KOPT-K1 (cell line): ENCODE results near the gene SF1.

Experiments used
- H3K27ac ChIP-seq: fragments of 200-600 bp; sonication (generic); 2 replicates; pipeline ENCODE4 v1.5.1; 2016; ENCODE audit warnings: antibody characterized with exemption, mild to moderate bottlenecking, low read depth, low read length; ENCODE audit not compliant: poor library complexity, severe bottlenecking
- H3K36me3 ChIP-seq: fragments of 200-600 bp; sonication (generic); 2 replicates; pipeline ENCODE4 v1.5.1; 2017; ENCODE audit warnings: antibody characterized with exemption, mild to moderate bottlenecking, low read length, moderate library complexity; ENCODE audit not compliant: insufficient read depth
- H3K9me3 ChIP-seq: fragments of 200-600 bp; sonication (generic); 2 replicates; pipeline ENCODE4 v1.5.1; 2017; ENCODE audit warnings: antibody characterized with exemption, low read length, mild to moderate bottlenecking; ENCODE audit not compliant: insufficient read depth, poor library complexity, severe bottlenecking

SF1 gene

DNA sequence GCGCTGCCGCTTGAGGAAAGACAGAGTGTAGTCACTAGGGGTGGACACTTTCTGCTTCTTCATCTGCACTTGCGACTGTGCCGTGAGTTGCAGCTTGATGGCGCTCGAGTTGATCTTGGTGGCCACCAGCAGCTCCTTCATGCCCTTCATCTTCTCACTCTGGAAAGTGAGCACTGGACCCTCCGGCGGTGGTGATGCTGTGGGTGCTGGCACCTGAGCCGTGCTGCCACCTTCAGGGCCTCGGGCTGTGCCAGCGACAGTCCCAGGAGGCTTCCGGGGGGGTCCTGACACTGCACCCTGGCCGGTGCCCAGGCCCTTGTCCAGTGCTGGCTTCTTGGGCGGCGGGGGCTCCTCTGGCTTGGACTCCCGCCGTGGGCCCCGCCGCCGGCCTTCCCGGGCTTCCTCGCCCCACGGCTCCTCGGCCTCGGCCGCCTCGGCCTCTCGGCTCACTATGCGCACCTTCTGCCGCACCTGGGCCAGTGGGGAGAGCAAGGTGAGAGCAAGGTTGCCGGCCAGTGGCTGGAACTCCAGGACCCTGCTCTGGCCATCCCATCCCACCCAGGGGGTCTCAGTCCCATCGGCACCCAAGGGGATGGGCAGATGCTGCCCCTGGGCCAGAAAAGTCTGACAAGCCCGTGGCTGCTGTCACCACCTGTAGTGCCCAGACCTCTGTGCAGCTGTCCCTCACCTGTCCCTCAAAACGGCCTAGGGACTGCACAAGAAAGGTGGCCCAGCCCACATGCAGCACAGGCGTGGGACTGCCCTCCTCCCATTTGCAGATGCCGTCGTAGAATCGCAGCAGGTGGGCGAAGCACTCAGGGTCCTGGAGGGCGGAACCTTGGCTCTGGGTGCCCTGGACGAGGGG, 26.2 kb upstream of the SF1 start:
- H3K9me3 ChIP-seq: no peaks in the 10 kb centered on the region
- no peak overlapping the region for H3K27ac ChIP-seq
- peaks cover 48% of the 10 kb centered on the region; the same call in 1 of the 2 replicates for H3K36me3 ChIP-seq

GRCh38 chr11:64803846-64804345, 25.6 kb upstream of the SF1 start:
- Histone ChIP-seq H3K27ac (peak overlapping the region; percentile 52), H3K9me3 (no peaks in the 10 kb centered on the region), H3K36me3 (peaks cover 55% of the 10 kb centered on the region; the same call in 1 of the 2 replicates)

DNA sequence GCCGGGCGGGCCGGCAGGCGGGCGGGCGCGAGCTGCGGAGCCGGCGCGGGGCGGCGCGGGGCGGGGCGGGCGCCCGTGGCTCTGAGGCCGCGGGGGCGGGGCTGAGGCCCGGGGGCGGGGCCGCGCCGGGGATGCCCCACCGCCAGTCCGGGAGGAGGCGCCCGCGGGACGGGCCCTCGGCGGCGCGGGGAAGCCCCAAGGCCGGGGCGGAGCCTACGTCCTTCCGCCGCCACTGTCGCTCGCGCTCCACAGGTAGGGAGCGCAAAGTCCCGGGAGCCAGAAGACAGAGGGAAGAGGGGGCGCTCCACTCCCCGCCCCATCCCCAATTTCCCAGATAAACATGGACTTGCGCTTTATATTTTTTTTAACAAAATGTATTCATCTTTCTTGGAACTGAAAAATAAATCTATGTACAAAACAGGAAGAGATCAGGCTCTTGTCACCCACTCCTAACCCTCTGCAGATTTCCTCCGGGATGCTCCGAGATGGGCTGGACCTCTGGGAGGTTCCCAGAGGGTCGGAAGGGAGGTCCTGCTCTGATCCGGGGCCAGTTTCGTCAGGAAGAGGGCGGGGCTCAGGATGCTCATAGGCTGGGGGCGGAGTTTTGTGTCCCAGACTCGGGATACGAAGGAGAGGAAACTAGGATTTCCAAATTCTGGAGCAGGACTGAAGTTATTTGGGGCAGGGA, 25.0 kb upstream of the SF1 start, which contains the start of gene MAP4K2:
Gene MAP4K2, minus strand, starts transcription at position 57 of the 688 bp plus-strand sequence. CDS start 65 bp downstream, outside the sequence.
- peaks cover 59% of the 10 kb centered on the region; the same call in 1 of the 2 replicates for H3K36me3 ChIP-seq
- no peaks in the 10 kb centered on the region for H3K9me3 ChIP-seq
- peak within 1 kb of the TSS; percentile 52 for H3K27ac ChIP-seq

- Histone ChIP-seq H3K27ac (peak overlapping the region; percentile 52), H3K9me3 (no peaks in the 10 kb centered on the region), H3K36me3 (peaks cover 52% of the 10 kb centered on the region; the same call in 1 of the 2 replicates)
Measured at GRCh38 chr11:64802370-64803157, 24.2 kb upstream of the SF1 start.

DNA sequence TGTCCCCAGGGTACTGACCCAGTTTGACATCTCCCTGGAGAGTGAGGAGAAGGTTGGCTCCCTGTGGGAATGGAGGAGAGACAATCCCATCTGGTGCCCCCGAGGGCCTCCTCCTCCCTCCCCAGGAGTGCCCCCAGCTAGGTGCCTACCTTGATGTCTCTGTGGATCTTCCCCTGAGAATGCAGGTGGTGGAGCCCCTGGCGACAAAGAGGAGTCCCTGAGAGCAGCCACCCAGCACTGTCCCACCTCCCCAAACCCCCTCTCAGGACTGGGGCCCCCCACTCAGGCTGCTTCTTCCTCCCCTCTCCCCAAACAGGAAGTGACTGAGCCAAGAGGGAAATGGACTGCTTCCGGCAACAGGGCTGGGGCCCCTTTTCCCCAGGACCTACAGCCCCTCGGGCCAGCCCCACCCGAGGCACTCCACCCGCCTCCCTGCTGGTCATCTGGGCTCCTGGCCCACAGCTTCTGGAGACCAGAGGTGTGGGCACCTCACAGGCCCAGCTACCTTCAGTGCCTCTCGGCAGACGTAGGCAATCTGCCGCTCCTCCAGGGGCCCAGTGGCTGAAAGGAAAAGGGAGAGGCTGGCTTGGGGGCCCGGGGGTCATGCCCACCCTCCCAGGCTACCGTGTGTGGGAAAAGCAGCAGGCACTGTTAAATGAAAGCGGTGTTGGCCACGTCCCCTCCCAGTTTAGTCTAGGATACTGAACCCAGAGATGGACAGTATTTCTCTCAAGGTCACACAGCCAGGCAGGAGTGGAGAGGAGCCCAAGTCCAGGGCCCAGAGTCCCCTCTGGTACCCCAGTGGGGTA, 23.4 kb upstream of the SF1 start:
- Histone ChIP-seq H3K27ac (peak overlapping the region; percentile 52), H3K9me3 (no peaks in the 10 kb centered on the region), H3K36me3 (peaks cover 52% of the 10 kb centered on the region; the same call in 1 of the 2 replicates)

DNA sequence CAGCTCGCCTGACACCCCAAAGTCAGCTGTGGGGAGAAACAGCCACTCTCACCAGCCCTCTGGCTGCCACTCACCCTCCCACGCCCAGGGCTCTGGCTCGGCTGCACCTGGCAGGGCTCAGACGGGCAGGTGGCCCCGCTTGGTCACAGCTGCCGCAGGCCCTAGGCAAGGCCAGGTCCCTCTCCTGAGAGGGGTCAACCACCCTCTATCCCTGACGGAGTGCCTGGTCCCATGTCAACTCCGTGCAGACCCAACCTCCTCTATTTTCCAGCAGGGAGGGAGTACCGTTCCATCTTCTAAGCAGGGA, 22.8 kb upstream of the SF1 start:
- Histone ChIP-seq H3K36me3 (peaks cover 52% of the 10 kb centered on the region; the same call in 1 of the 2 replicates), H3K27ac (peak overlapping the region; percentile 52), H3K9me3 (no peaks in the 10 kb centered on the region)

DNA sequence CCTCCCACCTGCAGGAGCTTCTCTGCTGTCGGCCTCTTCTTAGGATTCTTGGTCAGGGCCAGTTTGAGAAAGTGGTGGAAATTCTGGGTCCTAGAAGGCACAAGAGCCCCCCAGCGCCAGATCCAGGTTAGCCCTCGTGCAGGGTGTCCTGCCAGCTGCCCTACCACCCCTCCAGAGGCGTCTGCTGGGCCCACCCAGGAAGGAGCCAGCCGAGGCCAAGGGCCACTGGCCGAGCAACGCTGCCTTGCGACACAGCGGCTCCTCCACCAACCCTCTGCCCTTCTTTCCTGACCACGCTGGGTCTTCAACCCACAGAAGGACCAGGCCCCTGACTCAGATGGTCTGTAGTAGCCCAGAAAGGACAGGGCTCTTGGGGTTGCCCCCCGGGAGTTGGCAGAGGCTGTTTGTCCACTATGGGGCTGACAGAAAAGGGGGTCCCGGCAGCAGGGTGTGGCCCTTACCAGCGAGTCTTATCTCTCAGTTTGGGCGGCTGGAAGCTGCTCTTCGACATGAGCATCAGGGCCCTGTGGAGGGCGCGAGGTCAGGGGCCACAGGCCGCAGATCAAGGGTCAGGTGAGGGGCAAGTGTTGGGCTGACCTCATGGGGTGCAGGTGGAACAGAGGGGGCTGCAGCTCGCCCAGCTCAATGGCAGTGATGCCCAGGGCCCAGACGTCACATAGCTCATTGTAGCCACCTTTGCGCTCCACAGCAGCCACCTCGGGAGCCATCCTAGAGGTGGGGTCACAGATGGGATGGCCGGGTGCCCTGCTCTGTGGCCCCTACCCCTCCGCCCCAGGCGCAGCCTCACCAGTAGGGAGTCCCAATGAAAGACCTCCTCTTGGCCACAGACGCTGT, 22.2 kb upstream of the SF1 start:
- H3K27ac ChIP-seq: no peak overlapping the region
- no peaks in the 10 kb centered on the region for H3K9me3 ChIP-seq
- H3K36me3 ChIP-seq: peaks cover 52% of the 10 kb centered on the region; the same call in 1 of the 2 replicates

- H3K27ac ChIP-seq: no peak overlapping the region
- no peaks in the 10 kb centered on the region for H3K9me3 ChIP-seq
Measured at GRCh38 chr11:64799623-64800302, 21.4 kb upstream of the SF1 start.

GRCh38 chr11:64799256-64799622, 20.9 kb upstream of the SF1 start:
- H3K36me3 ChIP-seq: peaks cover 39% of the 10 kb centered on the region; the same call in 1 of the 2 replicates
- no peaks in the 10 kb centered on the region for H3K9me3 ChIP-seq
- no peak overlapping the region for H3K27ac ChIP-seq

More at GRCh38 chr11:64799623-64800302, 21.4 kb upstream of the SF1 start:
- peaks cover 44% of the 10 kb centered on the region; the same call in 1 of the 2 replicates for H3K36me3 ChIP-seq

DNA sequence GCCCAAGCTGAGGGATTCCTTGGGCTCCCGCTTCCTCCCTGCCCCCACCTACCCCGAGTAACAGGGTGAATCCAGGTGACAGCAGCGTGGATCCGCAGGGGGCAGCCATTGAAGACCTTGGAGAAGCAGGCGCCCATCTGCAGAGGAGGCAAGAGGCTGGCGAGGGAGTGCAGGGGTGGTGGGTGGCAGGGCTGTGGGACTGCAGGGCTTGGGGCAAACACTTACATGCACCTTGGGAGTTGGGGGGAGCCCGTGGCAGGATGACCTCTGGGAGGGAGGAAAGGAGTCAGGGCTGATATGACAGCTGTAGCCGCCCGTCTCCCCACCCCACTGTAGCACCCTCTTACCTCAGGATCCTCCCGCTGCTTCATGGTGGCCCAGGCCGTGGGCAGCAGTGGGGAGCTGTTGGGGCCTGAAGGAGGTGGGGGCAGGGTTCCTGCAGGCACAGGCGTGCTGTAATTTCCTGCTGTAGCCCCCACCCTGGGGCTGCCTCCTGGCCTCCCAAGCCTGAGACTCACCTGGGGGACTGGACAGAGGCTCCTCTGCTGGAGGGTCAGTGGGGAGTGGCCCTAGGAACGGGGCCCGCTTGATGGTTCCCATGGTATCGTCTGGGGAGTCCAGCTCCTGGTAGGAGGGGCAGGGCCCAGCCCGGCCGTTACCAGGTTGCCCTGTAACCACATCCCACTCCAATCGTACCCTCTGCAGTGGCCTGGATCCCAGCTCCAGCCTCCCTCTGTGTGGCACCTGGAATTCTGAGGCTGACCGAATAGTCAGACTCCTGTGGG, 18.6 kb upstream of the SF1 start:
- no peaks in the 10 kb centered on the region for H3K9me3 ChIP-seq
- peaks cover 35% of the 10 kb centered on the region; the same call in 1 of the 2 replicates for H3K36me3 ChIP-seq
- H3K27ac ChIP-seq: peak overlapping the region; percentile 19

DNA sequence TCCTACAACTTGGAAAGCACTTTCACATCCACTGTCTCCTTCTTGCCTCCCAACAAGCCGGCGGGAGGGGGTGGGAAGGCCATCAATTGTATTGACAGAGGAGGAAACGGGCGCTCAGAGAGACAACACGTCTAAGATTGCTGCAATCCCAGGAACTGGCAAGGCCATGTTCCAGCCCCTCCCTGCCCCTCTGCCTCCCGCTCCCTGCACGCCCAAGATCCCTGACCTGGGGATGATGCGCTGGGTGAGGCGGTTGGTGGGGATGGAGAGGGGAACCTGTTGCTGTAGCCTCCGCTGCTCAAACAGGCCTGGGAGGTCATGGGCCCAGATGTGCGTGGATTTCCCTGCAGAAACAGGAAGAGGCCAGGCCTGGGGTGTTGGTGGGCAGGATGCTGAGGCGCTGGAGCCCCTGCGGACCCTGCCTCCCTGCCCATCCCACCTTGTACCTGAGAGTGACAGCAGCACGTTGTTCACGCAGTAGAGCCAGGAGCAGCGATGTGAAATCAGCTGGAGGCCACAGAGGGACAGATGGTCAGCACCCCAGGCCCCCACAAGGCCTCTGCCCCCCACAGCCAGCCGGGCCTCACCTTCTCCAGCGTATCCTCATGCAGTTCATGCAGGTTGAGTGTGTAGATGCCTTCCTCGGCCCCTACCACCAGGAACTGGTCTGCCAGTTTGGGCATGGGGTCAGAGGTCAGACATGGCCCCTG, 17.9 kb upstream of the SF1 start:
- Histone ChIP-seq H3K9me3 (no peaks in the 10 kb centered on the region), H3K27ac (peak overlapping the region; percentile 19), H3K36me3 (peaks cover 35% of the 10 kb centered on the region; the same call in 1 of the 2 replicates)

DNA sequence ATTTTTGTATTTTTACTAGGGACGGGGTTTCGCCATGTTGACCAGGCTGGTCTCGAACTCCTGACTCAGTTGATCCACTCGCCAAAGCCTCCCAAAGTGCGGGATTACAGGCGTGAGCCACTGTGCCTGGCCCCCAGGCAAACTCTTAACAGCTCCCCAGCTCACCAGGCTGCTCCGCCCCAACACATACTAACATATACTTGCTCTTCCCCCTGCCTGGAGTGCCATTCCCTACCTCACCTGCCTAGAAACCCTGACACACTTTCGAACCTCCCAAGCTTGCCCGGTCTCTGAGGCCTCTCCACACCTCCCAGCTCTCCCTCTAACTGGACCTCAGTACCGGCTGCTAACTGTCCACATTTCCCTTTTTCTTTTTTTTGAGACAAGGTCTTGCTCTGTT, 16.2 kb upstream of the SF1 start:
- peaks cover 42% of the 10 kb centered on the region; the same call in 1 of the 2 replicates for H3K36me3 ChIP-seq

More for the DNA sequence above, 16.2 kb upstream of the SF1 start:
- no peaks in the 10 kb centered on the region for H3K9me3 ChIP-seq
- no peak overlapping the region for H3K27ac ChIP-seq
